ENCODE measurements around the gene ACADVL. TPM values are rescaled to one million over a fixed set of nuclear protein-coding genes. Genes with fewer than 3 reads are reported as not detected.
"Not testable (repeated sequence)": the region's sequence is repeated elsewhere in the genome, so short reads cannot be mapped to it uniquely, and the experiment has no call there.

The ACADVL gene
- total RNA-seq, 4 donors from 2014 or later: 250 to 662 (median 544) TPM

DNA sequence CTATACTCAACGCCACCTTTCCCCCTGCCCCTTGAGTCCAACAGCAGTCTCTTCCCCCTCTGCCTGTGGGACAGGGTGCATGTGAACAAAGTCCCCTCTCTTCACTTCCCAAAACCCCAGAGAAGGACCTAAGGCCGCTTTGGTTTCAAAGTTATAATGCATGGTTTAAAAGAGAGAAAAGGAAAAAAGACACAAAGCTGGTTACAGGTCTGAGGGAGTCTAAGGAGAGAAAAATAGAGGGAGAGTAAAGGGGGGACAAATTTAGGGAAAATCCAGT, 23.7 kb downstream of the ACADVL start:
- no peaks in the 10 kb centered on the region for H3K27me3 ChIP-seq
- DNase-seq (ENCODE audit: extremely low spot score): no peak
- intact Hi-C loops (cut with DNase I): no loop called here
- no peaks in the 10 kb centered on the region for H3K9me3 ChIP-seq
- peaks cover 29 to 43% (median 39%) of the 10 kb centered on the region in 4 donors for H3K4me1 ChIP-seq
- H3K4me3 ChIP-seq: peak overlapping the region; percentile 86 to 98 (median 92)
- peaks cover 34 to 50% (median 49%) of the 10 kb centered on the region in 4 donors for H3K36me3 ChIP-seq
- TF ChIP-seq, protein P1, sequence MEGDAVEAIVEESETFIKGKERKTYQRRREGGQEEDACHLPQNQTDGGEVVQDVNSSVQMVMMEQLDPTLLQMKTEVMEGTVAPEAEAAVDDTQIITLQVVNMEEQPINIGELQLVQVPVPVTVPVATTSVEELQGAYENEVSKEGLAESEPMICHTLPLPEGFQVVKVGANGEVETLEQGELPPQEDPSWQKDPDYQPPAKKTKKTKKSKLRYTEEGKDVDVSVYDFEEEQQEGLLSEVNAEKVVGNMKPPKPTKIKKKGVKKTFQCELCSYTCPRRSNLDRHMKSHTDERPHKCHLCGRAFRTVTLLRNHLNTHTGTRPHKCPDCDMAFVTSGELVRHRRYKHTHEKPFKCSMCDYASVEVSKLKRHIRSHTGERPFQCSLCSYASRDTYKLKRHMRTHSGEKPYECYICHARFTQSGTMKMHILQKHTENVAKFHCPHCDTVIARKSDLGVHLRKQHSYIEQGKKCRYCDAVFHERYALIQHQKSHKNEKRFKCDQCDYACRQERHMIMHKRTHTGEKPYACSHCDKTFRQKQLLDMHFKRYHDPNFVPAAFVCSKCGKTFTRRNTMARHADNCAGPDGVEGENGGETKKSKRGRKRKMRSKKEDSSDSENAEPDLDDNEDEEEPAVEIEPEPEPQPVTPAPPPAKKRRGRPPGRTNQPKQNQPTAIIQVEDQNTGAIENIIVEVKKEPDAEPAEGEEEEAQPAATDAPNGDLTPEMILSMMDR (IDR thresholded peaks at IDR 0.05): no peak
- TF ChIP-seq POLR2A (IDR thresholded peaks at IDR 0.05; ENCODE audit: low read depth) (no peak), EP300 (IDR thresholded peaks at IDR 0.05) (no peak), POLR2AphosphoS5 (IDR thresholded peaks at IDR 0.05) (no peak)
- peak overlapping the region; percentile 97 to 99 (median 97) for H3K27ac ChIP-seq (replicated peaks in 1 of 4)
- 46% methylated on average over 2 of the region's 2 CpGs for WGBS

DNA sequence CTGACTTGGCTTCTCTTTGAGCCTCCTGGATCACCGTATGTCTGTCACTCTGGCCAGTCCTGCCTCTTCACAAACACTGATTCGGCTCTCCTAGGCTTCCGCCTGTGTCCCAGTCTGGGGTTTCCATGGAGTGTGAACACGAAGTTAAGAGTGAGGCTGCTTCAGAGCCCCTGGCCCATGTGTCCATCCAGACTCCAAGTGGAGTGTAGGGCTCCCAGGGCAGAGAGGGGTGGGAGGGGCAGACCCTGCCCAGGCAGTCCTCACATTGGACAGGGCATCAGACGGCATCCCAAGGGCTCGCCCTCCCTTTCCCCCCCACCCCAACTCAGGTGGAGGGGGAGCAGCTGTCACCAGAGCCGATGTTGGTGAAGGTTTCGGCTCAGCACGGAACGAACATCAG, 24.1 kb downstream of the ACADVL start:
- H3K9me3 ChIP-seq; DNase-seq (ENCODE audit: extremely low spot score); H3K27me3 ChIP-seq; intact Hi-C loops (cut with DNase I): not testable (repeated sequence)
- Histone ChIP-seq H3K27ac (replicated peaks in 1 of 4) (peak overlapping the region; percentile 97 to 99 (median 97)), H3K4me1 (peaks cover 34 to 48% (median 43%) of the 10 kb centered on the region in 4 donors), H3K4me3 (peak overlapping the region in 1 of 4 donors; percentile 94), H3K36me3 (peaks cover 34 to 50% (median 49%) of the 10 kb centered on the region in 4 donors)
- 78% methylated on average over 10 of the region's 10 CpGs for WGBS

DNA sequence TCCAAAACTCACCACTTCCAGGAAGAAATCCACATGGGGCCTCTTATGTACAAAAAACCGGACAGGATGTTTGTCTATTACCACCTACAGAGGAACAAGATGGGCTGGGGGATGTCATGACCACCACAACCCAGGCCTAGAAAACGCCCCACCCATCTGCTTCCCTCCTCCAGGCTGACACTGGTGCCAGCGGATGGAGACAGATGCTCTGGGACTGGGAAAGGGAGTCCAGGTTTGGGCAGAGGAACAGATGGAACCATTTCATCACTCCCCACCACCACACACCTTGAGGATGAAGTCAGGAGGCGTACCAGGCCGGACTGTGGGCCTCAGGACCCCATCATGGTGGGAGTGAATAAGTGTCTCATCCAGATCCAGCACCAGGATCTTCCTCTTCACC, 27.0 kb downstream of the ACADVL start:
- DNase-seq (ENCODE audit: extremely low spot score): no peak
- WGBS: 81% methylated on average over 5 of the region's 5 CpGs
- Histone ChIP-seq H3K4me3 (no peak overlapping the region), H3K9me3 (no peaks in the 10 kb centered on the region), H3K4me1 (peaks cover 36 to 51% (median 44%) of the 10 kb centered on the region in 4 donors), H3K27ac (replicated peaks in 1 of 4) (no peak overlapping the region), H3K27me3 (no peaks in the 10 kb centered on the region), H3K36me3 (peaks cover 28 to 37% (median 35%) of the 10 kb centered on the region in 4 donors)
- intact Hi-C loops (cut with DNase I): no loop called here
- TF ChIP-seq EP300 (IDR thresholded peaks at IDR 0.05): no peak
- TF ChIP-seq, protein P1 (IDR thresholded peaks at IDR 0.05): no peak
- no peak for TF ChIP-seq POLR2A (IDR thresholded peaks at IDR 0.05; ENCODE audit: low read depth)
- TF ChIP-seq POLR2AphosphoS5 (IDR thresholded peaks at IDR 0.05): no peak

DNA sequence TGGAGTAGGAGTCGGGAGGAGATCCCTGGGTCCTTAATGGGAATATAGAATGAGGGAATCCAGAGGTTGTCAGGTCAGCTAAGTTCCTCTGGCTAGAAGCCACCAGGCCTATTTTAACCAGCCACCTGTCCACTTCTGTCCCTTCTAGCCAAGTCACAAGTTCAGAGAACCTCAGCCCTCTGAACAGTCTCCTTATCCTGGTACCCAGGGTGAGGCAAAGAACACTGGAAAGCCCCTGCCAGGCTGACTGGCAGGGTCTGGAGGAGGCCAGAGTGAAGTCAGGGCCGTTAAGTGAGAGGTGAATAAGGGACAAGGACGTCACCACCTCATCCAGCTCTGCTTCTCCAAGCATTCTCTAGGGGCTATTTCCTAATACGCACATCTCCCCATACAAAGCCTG, 29.1 kb downstream of the ACADVL start:
- 65% methylated on average over 4 of the region's 4 CpGs for WGBS
- no peak for DNase-seq (ENCODE audit: extremely low spot score)
- H3K27ac ChIP-seq (replicated peaks in 1 of 4): peak overlapping the region in 1 of 4 donors; percentile 10
- peaks cover 28 to 35% (median 34%) of the 10 kb centered on the region in 4 donors for H3K36me3 ChIP-seq
- intact Hi-C loops (cut with DNase I): no loop called here
- H3K4me1 ChIP-seq: peaks cover 39 to 56% (median 49%) of the 10 kb centered on the region in 4 donors
- H3K27me3 ChIP-seq: no peaks in the 10 kb centered on the region
- TF ChIP-seq, protein P1 (IDR thresholded peaks at IDR 0.05): no peak
- TF ChIP-seq EP300 (IDR thresholded peaks at IDR 0.05) (no peak), POLR2AphosphoS5 (IDR thresholded peaks at IDR 0.05) (no peak)
- no peak overlapping the region for H3K4me3 ChIP-seq
- H3K9me3 ChIP-seq: no peaks in the 10 kb centered on the region

DNA sequence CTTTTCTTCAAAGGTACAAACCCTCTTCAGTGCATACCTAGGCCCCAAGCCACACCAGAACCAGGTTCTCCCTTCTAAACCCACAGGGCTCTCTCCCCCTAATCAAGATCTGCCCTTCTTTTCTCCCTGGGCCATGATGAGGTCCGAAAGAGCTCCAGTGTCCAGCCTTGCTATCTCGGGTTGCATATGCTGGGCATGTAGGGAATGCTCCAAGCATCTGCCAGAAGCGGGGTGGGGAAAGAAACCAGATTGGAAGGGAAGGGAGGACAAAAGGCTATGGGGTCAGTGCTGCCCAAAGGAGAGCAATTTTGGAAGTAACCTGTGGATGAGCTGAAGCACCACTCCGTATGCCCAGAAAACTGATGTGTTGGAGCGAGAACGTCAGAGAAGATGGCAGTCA, 29.5 kb downstream of the ACADVL start:
- 75% methylated on average over 6 of the region's 6 CpGs for WGBS
- DNase-seq (ENCODE audit: extremely low spot score): no peak
- Histone ChIP-seq H3K27me3 (no peaks in the 10 kb centered on the region), H3K4me1 (peaks cover 36 to 53% (median 45%) of the 10 kb centered on the region in 4 donors), H3K4me3 (peak overlapping the region in 1 of 4 donors; percentile 95), H3K36me3 (peaks cover 24 to 34% (median 32%) of the 10 kb centered on the region in 4 donors), H3K27ac (replicated peaks in 1 of 4) (peak overlapping the region in 1 of 4 donors; percentile 10), H3K9me3 (no peaks in the 10 kb centered on the region)
- TF ChIP-seq, protein P1 (IDR thresholded peaks at IDR 0.05): no peak
- TF ChIP-seq EP300 (IDR thresholded peaks at IDR 0.05) (no peak), POLR2A (IDR thresholded peaks at IDR 0.05; ENCODE audit: low read depth) (no peak), POLR2AphosphoS5 (IDR thresholded peaks at IDR 0.05) (no peak)
- intact Hi-C loops (cut with DNase I): no loop called here

Data from esophagus muscularis mucosa (tissue), 4 donors.